Upper lobe of right lung (tissue), 1 donor: Measurements from ENCODE around the gene YIF1B. TPM values are rescaled to one million over a fixed set of nuclear protein-coding genes. Genes with fewer than 3 reads are reported as not detected.

Experiments
- ATAC-seq: fragments of 200-7000 bp; cut with Tn5 transposase; one replicate; pipeline ENCODE4 v1.9.1; 2020; ENCODE audit warnings: mild to moderate bottlenecking, moderate library complexity
- DNase-seq: peaks from one replicate; pipeline ENCODE4 v3.0.0-alpha.2; 2020
- H3K27ac ChIP-seq: fragments of 200-600 bp; one replicate; pipeline ENCODE4 v1.8.0; 2022
- H3K27me3 ChIP-seq: fragments of 200-600 bp; one replicate; pipeline ENCODE4 v1.8.0; 2022; ENCODE audit warnings: mild to moderate bottlenecking
- H3K36me3 ChIP-seq: fragments of 200-600 bp; one replicate; pipeline ENCODE4 v1.8.0; 2022
- H3K4me1 ChIP-seq: fragments of 200-600 bp; one replicate; pipeline ENCODE4 v1.8.0; 2022
- H3K4me3 ChIP-seq: fragments of 200-600 bp; one replicate; pipeline ENCODE4 v1.8.0; 2022; ENCODE audit warnings: mild to moderate bottlenecking
- H3K9me3 ChIP-seq: fragments of 200-600 bp; one replicate; pipeline ENCODE4 v1.8.0; 2022
- CTCF ChIP-seq: fragments of 200-600 bp; IDR thresholded peaks from one replicate; pipeline ENCODE4 v1.8.0; 2022; ENCODE audit warnings: antibody characterized with exemption
- intact Hi-C: fragments of 100-400 bp; cut with DNase I; formaldehyde crosslinking; loops from one replicate; pipeline ENCODE4 v1.11.0; 2022
- total RNA-seq: library from RNA; stranded (reverse); fragmentation: NEBNext Ultra II Directional; extraction: Animal tissue kit (Norgen Biotek cat#: 25700); gene quantifications from one replicate; pipeline ENCODE4 v1.2.1, GENCODE V29; 2021
- donor health status: DM: no; HTN: yes; CAD: no; lungs with severe emphysema.

Gene YIF1B
- total RNA-seq, 1 donor from 2014 or later: 37.3 TPM

- Histone ChIP-seq H3K4me1 (peaks cover 8% of the 10 kb centered on the region), H3K36me3 (peaks cover 36% of the 10 kb centered on the region), H3K9me3 (no peaks in the 10 kb centered on the region), H3K27me3 (no peaks in the 10 kb centered on the region), H3K27ac (no peak overlapping the region), H3K4me3 (no peak overlapping the region)
- ATAC-seq (no peak), DNase-seq (no peak)
- no peak for TF ChIP-seq CTCF
- intact Hi-C loops: loop anchor here (5.0 kb wide), 1 partner anchor 89 kb away; no protein-coding TSS in a partner anchor
These were observed 10.8 kb upstream of the YIF1B start for GRCh38 chr19:38326591-38326990.

GRCh38 chr19:38324431-38324830 lies 8.7 kb upstream of the YIF1B start:
- ATAC-seq (no peak), DNase-seq (no peak)
- no peaks in the 10 kb centered on the region for H3K9me3 ChIP-seq
- no peak for TF ChIP-seq CTCF
- H3K36me3 ChIP-seq: peaks cover 36% of the 10 kb centered on the region
- H3K27me3 ChIP-seq: no peaks in the 10 kb centered on the region
- no peak overlapping the region for H3K4me3 ChIP-seq
- no peak overlapping the region for H3K27ac ChIP-seq
- intact Hi-C loops: no loop called here
- H3K4me1 ChIP-seq: peaks cover 21% of the 10 kb centered on the region

GRCh38 chr19:38323291-38323690 lies 7.5 kb upstream of the YIF1B start:
- peaks cover 33% of the 10 kb centered on the region for H3K4me1 ChIP-seq
- no peaks in the 10 kb centered on the region for H3K27me3 ChIP-seq
- no peak overlapping the region for H3K4me3 ChIP-seq
- ATAC-seq (peak; percentile 49), DNase-seq (no peak)
- intact Hi-C loops: no loop called here
- H3K9me3 ChIP-seq: no peaks in the 10 kb centered on the region
- no peak overlapping the region for H3K27ac ChIP-seq
- peaks cover 34% of the 10 kb centered on the region for H3K36me3 ChIP-seq
- no peak for TF ChIP-seq CTCF

- peaks cover 38% of the 10 kb centered on the region for H3K4me1 ChIP-seq
- no peaks in the 10 kb centered on the region for H3K9me3 ChIP-seq
- H3K27ac ChIP-seq: peak overlapping the region; percentile 26
- no peak for DNase-seq
- no peak for TF ChIP-seq CTCF
- peak overlapping the region; percentile 71 for H3K4me3 ChIP-seq
- intact Hi-C loops: no loop called here
- no peaks in the 10 kb centered on the region for H3K27me3 ChIP-seq
- peaks cover 18% of the 10 kb centered on the region for H3K36me3 ChIP-seq
- ATAC-seq: peak; percentile 12
These were observed 6.0 kb upstream of the YIF1B start for GRCh38 chr19:38321646-38322196.

- intact Hi-C loops: no loop called here
These were observed 5.2 kb upstream of the YIF1B start for GRCh38 chr19:38320969-38321339.

More at GRCh38 chr19:38320969-38321339, 5.2 kb upstream of the YIF1B start:
- DNase-seq (no peak), ATAC-seq (no peak)
- Histone ChIP-seq H3K36me3 (peaks cover 12% of the 10 kb centered on the region), H3K4me3 (peak overlapping the region; percentile 71), H3K27me3 (no peaks in the 10 kb centered on the region), H3K4me1 (peaks cover 44% of the 10 kb centered on the region), H3K27ac (peak overlapping the region; percentile 12), H3K9me3 (no peaks in the 10 kb centered on the region)
- TF ChIP-seq CTCF: no peak
